HFFc6 (cell line): ENCODE results near the gene PLEKHN1. TPM values are rescaled to one million over a fixed set of nuclear protein-coding genes. Genes with fewer than 3 reads are reported as not detected.

Source experiments
- DNase-seq: peaks from one replicate; pipeline ENCODE4 v3.0.0-alpha.2; 2018
- H3K27ac Mint-ChIP-seq: 2 replicates; pipeline ENCODE4 v1.8.0; 2020; ENCODE audit warnings: mild to moderate bottlenecking, mixed read lengths
- H3K27me3 Mint-ChIP-seq: 2 replicates; pipeline ENCODE4 v1.8.0; 2021; ENCODE audit warnings: mild to moderate bottlenecking, moderate library complexity, mixed read lengths; ENCODE audit not compliant: insufficient read depth
- H3K36me3 Mint-ChIP-seq: 2 replicates; pipeline ENCODE4 v1.8.0; 2021; ENCODE audit warnings: low read depth, mixed read lengths
- H3K4me1 Mint-ChIP-seq: 2 replicates; pipeline ENCODE4 v1.8.0; 2020; ENCODE audit warnings: low read depth, mixed read lengths
- H3K4me3 Mint-ChIP-seq: 2 replicates; pipeline ENCODE4 v1.8.0; 2020; ENCODE audit warnings: mild to moderate bottlenecking, moderate library complexity, mixed read lengths
- H3K9me3 Mint-ChIP-seq: 2 replicates; pipeline ENCODE4 v1.8.0; 2020; ENCODE audit warnings: mild to moderate bottlenecking, mixed read lengths
- total RNA-seq, 6 experiments: library from RNA; stranded (reverse); fragmentation: NEBNext Ultra II Directional; extraction: Animal tissue kit (Norgen Biotek cat#: 25700); gene quantifications; 2 replicates in 1 of 6; 3 replicates in 5 of 6; pipeline ENCODE4 v1.2.3, GENCODE V29; 2021
- TF ChIP-seq, protein P1 (sequence below): fragments of 200-600 bp; sonication (generic); IDR thresholded peaks from 2 replicates; pipeline ENCODE4 v1.5.0; 2021; ENCODE audit warnings: antibody characterized with exemption, mild to moderate bottlenecking

The PLEKHN1 gene
- total RNA-seq, 6 experiments from 2014 or later = 5.2 to 6.9 (median 6.0) TPM

DNA sequence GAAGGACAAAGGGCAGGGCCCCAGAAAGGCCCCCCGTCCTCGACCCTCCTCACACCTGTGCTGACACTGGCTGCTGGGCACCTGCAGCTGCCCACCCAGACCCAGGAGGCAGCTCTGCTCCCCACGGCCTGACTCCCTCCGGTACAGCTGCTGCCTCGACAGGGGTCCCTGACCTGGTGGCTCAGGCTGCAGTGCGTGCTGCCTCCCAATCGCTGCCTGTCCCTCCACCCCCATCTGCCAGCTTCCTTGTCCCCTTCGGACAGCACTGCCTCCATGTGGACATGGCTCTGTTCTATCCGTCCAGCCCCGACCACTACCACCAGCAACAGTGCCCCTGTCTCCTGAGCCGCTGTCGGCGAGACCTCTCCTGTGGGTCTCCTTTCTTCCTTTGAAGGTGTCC lies 11.4 kb upstream of the PLEKHN1 start:
- TF ChIP-seq, protein P1, sequence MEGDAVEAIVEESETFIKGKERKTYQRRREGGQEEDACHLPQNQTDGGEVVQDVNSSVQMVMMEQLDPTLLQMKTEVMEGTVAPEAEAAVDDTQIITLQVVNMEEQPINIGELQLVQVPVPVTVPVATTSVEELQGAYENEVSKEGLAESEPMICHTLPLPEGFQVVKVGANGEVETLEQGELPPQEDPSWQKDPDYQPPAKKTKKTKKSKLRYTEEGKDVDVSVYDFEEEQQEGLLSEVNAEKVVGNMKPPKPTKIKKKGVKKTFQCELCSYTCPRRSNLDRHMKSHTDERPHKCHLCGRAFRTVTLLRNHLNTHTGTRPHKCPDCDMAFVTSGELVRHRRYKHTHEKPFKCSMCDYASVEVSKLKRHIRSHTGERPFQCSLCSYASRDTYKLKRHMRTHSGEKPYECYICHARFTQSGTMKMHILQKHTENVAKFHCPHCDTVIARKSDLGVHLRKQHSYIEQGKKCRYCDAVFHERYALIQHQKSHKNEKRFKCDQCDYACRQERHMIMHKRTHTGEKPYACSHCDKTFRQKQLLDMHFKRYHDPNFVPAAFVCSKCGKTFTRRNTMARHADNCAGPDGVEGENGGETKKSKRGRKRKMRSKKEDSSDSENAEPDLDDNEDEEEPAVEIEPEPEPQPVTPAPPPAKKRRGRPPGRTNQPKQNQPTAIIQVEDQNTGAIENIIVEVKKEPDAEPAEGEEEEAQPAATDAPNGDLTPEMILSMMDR = no peak
- H3K9me3 Mint-ChIP-seq = no peaks in the 10 kb centered on the region
- no peak overlapping the region for H3K27ac Mint-ChIP-seq
- peaks cover 16% of the 10 kb centered on the region for H3K4me1 Mint-ChIP-seq
- H3K36me3 Mint-ChIP-seq = peaks cover 34% of the 10 kb centered on the region
- no peak for DNase-seq
- H3K4me3 Mint-ChIP-seq = no peak overlapping the region
- peaks cover under 1% of the 10 kb centered on the region; the same call in 1 of the 2 replicates for H3K27me3 Mint-ChIP-seq

DNA sequence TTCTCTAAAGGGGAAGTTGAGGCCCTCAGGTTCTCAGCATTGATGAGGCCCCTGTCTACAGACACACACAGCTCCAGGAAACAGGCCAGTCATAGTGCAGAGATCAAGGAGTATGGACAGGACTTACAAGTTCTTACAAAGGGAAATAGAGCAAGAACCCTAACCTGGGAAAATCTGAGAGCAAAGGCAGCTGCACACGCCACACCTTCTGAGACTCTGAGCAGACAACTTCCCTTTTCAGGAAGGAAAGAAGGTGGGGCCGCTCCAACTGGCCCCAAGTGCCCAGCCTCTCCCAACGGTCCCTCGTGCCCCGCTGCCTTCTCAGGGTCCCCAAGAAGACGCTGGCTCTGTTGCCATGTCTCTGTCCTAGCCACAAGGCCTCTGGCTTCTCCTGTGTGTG lies 10.8 kb upstream of the PLEKHN1 start:
- Mint-ChIP-seq H3K27ac (no peak overlapping the region), H3K27me3 (no peaks in the 10 kb centered on the region; the same call in 1 of the 2 replicates), H3K36me3 (peaks cover 29% of the 10 kb centered on the region), H3K4me3 (no peak overlapping the region), H3K9me3 (no peaks in the 10 kb centered on the region), H3K4me1 (peaks cover 16% of the 10 kb centered on the region)
- TF ChIP-seq, protein P1 = no peak
- no peak for DNase-seq

DNA sequence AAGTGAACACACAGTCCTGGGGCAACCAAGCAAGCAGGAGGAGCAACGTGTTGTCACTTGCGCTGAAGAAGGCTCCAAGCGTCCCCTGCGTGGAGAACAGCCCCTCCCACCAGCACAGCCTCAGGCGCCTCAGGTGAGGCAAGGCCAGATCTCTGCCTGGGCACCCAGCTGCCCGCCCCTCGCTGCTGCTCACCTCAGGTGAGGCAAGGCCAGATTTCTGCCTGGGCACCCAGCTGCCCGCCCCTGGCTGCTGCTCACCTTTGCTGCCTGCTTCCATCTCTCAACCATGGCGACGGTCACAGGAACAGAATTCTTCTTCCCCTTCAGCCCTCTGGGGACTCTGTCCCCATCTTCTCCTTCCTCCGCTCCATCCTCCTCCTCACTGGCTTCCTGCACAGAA lies 9.6 kb upstream of the PLEKHN1 start:
- Mint-ChIP-seq H3K27ac (no peak overlapping the region), H3K4me1 (peaks cover 16% of the 10 kb centered on the region), H3K4me3 (no peak overlapping the region), H3K9me3 (no peaks in the 10 kb centered on the region), H3K36me3 (peaks cover 21% of the 10 kb centered on the region), H3K27me3 (no peaks in the 10 kb centered on the region; the same call in 1 of the 2 replicates)
- TF ChIP-seq, protein P1 = no peak
- DNase-seq = no peak

DNA sequence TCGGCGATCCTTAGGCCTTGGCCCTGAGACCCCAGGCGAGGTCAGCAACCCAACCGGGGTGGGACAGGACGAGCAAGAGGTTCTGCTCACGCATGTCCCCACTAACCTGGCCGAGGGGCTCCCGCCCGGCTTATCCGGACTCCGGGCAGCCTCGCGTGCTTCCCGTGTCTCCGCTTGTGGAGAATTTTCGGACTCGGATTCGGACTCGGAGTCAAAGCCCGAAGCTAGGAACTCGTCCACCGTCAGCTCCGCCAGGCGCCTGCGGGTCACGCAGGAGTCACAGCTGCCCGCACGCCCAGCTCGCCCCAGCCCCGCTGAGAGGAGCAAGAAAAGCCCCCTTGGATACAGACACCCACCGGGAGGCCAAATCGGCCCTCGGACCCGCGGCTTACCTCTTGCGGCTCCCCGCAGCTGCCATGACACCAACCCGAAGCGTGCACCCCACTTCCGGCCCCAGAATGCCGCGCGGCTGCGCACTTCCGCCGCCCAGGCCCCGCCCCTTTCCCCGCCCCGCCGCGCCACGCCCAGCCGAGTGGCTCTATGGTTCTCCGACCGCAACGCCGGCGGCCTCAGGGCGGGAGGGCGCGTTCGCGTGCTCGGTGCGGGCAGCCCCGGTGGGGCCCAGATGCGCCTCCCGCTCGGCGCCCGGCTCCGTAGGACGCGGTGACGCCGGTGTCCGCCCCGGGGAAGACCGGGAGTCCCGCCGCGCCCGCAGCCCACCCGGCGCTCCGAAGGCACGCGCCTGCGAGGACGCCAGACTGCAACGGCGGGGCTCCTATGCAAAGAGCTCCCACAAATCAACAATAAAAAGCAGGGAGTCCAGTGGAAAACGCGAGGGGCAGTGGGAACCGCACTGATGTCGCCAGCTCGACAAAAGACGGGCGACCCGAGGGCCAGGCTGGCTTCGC lies 7.2 kb upstream of the PLEKHN1 start, which contains the start of gene NOC2L:
TSS of gene NOC2L (minus strand) at position 434 of the 908 bp plus-strand sequence. CDS start at position 418, 16 bp downstream.
- Mint-ChIP-seq H3K27ac (peak within 1 kb of the TSS; percentile 84), H3K4me1 (peaks cover 16% of the 10 kb centered on the region), H3K27me3 (no peaks in the 10 kb centered on the region; the same call in 1 of the 2 replicates), H3K4me3 (peak within 1 kb of the TSS; percentile 100), H3K36me3 (peaks cover 21% of the 10 kb centered on the region), H3K9me3 (no peaks in the 10 kb centered on the region)
- DNase-seq = peak; percentile 82
- TF ChIP-seq, protein P1 = no peak

DNA sequence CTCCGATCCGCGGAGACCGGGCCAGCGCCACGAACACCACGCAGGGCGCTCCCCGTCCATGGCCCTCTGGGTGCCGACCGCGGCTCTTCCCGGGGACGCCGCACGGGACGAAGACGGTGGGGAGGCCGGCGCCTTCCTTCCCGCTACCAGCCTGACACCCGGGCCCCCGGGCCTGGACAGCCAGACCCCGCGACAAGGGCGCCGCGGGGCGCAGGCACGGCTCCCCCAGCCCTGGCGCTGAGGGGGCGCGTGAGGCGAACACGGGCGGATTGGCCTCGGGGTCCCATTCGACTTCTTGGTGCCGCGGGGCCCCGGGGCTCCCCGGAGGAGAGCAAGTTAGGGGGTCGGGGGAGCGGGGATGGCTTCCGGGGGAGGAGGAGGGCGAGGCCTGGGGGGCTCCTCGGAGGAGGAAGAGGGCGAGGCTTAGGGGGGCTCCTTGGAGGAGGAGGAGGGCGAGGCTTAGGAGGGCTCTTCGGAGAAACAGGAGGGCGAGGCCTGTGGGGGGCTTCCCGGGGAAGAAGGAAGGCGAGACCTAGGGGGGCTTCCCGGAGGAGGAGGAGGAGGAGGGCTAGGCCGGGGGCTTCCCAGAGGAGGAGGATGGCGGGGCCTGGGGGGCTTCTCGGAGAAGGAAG lies 6.4 kb upstream of the PLEKHN1 start:
- Mint-ChIP-seq H3K27ac (peak overlapping the region; percentile 65; the same call in 1 of the 2 replicates), H3K36me3 (peaks cover 20% of the 10 kb centered on the region), H3K27me3 (no peaks in the 10 kb centered on the region; the same call in 1 of the 2 replicates), H3K4me1 (peaks cover 16% of the 10 kb centered on the region), H3K4me3 (peak overlapping the region; percentile 71), H3K9me3 (no peaks in the 10 kb centered on the region)
- TF ChIP-seq, protein P1 = no peak
- DNase-seq = no peak
